GM18951 (cell line): ENCODE measurements around the gene XPO5.

Experiments used
- POLR2A ChIP-seq: IDR thresholded peaks from 4 replicates; pipeline ENCODE4 v1.6.1; 2011; ENCODE audit warnings: mild to moderate bottlenecking; ENCODE audit not compliant: insufficient read length, insufficient read depth; ENCODE audit errors: extremely low read depth
- in situ Hi-C: fragments of 300-500 bp; cut with MboI; formaldehyde crosslinking; loops from one replicate; pipeline ENCODE4 v1.12.0; 2022; ENCODE audit warnings: low sequenced_read_pairs, mixed read lengths, inconsistent platforms; ENCODE audit not compliant: unreplicated experiment

Gene XPO5

GRCh38 chr6:43521836-43522235 is 54.0 kb downstream of the XPO5 start:
- in situ Hi-C loops: no loop called here
- TF ChIP-seq POLR2A: no peak

DNA sequence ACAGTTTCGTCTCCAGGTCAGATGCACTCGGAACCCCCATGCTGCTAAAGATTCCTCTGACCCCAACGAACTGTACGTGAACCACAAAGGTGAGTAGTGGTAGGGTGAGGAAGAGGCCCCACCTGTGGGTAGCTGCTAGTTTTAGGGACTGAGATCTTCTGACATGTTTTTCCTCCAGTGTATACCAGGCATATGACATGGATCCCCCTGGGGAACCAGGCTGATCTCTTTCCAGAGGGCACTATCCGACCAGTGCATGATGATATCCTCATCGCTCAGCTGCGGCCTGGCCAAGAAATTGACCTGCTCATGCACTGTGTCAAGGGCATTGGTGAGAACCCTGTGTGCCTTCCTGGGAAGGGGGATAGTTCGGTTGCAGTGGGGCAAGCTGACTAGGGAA is 55.7 kb downstream of the XPO5 start:
- no peak for TF ChIP-seq POLR2A
- in situ Hi-C loops: no loop called here

- in situ Hi-C loops: no loop called here
- no peak for TF ChIP-seq POLR2A
These were observed 58.1 kb downstream of the XPO5 start for GRCh38 chr6:43517505-43518357.

- TF ChIP-seq POLR2A: peak; percentile 94
- in situ Hi-C loops: no loop called here
These were observed 58.9 kb downstream of the XPO5 start, which contains the start of the genes POLR1C and YIPF3 for GRCh38 chr6:43516697-43517504. Gene POLR1C, plus strand, starts transcription at chr6:43517089. Its CDS starts 21 bp downstream, at chr6:43517110. Gene YIPF3, minus strand, starts transcription at chr6:43516926. Its CDS starts 119 bp downstream, at chr6:43516807.

DNA sequence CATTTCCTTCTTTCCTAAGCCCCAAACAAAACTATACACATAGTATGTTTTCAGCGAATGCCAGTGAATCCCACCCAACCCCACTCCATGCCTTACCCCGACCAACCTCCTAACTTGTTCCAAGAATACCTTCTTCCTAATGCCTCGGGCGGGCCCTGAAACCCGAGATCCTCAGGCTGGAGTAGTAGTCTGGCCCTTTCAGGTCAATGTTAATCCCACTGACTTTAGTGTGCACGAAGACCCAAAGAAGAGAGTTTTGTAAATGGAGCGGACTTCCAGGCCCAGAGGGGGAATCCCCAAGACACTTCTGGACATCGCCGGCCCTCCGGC is 59.5 kb downstream of the XPO5 start:
- in situ Hi-C loops: no loop called here
- no peak for TF ChIP-seq POLR2A

DNA sequence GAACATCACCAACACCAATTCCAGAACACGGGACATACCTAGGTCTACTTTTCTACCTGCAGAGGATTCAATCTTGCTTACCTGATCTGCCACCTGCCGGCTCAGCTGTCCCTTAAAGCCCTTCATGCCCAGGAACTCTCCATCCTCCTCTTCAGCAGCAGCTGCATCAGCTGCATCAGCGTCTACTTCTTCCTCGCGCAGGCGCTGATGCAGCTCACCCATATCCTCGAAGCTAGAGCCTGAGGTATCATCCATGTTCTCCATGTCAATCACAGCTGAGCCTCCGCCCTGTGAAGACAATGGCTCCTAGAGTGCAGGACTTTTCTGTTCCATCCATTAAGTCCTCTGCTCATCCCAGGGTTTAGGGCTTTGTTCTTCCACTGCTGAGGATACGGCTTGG is 60.0 kb downstream of the XPO5 start:
- in situ Hi-C loops: no loop called here
- no peak for TF ChIP-seq POLR2A

- in situ Hi-C loops: no loop called here
- no peak for TF ChIP-seq POLR2A
These were observed 63.9 kb downstream of the XPO5 start for GRCh38 chr6:43511824-43512415.

- TF ChIP-seq POLR2A: no peak
- in situ Hi-C loops: no loop called here
These were observed 65.0 kb downstream of the XPO5 start for GRCh38 chr6:43510827-43511163.

DNA sequence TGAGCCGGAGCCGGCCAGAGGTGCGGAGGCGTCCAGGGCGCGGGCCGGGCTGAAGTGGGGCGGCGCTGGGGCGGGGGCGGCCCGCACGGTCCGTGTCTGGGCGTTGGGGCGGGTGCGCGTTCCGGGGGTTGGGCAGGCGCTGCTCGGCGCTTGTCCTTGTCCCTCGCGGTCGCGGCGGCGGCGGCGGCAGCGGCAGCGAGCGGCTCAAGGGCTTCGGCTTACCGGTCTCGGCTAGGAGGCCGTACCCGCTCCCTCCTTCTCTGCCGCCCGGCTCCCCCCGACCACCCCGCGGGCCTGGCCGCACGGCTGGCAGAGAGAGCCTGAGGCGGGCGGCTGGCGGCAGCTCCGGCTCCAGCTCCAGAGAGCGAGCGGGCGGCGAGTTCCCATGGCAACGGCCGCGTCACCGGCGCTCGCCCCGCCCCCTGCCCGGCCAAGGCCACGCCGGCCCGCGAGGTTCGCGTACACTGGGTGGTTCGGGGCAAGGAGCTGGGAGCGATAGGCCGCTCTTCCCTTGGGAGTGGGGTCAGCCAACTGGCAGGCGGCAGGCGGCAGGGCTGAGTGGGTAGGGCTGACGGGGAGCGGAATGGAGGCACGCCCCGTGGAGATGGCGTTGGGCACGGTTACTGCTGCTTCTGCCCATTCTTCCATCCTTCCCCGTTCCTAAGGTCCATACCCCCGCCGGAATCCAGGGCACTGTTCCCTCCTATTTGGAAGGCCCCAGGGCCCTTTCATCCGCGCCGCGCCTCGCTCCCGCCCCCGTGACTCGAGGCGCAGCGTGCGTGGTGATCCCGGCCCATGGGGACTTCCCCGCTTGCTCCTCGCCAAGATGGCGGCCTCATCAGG is 65.6 kb downstream of the XPO5 start, which contains the start of gene LRRC73:
LRRC73 (minus strand) TSS at position 363 of the 843 bp plus-strand sequence. CDS start 561 bp downstream, outside the sequence.
- in situ Hi-C loops: loop anchor here (10.0 kb wide), 2 partner anchors 55 to 255 kb away; partner anchors contain the start of gene DLK2
- TF ChIP-seq POLR2A: no peak

DNA sequence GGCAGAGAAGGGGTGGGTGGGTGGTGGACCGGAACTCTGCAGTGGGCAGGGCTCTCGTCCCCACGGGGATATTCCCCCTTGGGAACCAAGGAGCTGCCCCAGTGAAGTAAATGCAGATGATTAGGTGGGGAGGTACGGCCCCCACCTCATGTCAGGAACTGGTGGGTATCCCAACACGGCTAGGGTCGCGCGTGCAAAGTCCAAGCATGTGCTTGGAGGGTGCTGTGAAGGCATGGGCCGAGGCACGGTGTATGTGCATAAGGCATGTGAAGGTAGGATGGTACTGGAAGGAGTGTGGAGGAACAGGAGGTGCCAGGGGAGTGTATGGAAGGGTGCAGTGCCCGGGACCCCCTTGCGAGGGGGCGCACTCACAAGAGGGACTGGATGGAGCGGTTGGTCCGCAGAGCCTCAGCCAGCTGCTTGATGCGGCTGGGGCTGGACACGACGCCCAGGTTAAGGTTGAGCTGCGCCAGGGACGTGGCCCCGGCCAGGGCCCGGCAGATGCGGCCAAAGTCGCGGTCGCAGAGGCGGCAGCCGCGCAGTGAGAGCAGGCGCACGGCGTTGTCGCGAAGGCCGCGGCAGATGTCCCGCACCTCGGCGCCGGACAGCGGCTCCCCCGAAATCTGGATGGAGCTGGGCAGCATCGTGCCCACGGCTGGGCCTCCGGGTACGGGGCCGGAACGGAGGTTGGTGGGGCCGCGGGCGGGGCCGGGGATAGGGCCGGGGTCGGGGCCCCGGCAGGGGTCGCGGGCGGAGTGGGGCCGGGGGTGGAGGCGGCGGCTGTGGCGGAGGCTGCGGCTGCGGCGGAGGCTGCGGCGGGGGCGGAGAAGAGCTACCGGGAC is 66.5 kb downstream of the XPO5 start:
- in situ Hi-C loops: loop anchor here (10.0 kb wide), 2 partner anchors 55 to 255 kb away; partner anchors contain the start of gene DLK2
- TF ChIP-seq POLR2A: no peak

DNA sequence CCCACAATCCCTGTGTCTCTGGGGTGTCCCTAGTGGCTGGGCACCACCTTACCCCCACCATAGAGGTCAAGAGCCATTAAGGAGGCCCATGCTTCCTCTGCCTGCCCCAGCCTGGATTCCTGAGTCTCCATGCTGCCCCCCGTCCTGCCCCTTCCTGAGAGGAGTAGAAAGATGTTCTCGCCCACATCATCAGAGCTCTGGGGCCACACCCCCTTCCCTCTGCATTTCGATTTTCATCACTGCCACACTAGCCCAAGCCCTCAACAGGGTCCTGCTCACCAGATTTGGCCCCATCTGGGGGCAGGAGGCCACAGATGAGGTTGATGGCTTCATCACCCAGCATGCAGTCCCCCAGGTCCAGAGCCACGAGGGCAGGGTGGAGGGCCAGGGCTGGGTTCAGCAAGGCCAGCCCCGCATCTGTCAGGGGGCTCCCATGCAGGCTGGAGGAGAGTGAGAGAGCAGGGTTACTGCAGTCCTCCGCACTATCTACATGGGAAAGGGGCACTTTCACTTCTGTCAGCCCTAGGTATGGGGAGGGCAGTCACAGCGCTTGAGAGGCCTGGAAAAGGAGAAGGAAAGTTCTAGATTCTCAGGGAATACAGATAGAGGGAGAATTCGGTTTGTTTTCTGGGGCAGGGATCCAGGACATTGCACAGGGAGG is 67.2 kb downstream of the XPO5 start:
- in situ Hi-C loops: loop anchor here (10.0 kb wide), 2 partner anchors 54 to 254 kb away; partner anchors contain the start of gene DLK2
- no peak for TF ChIP-seq POLR2A
